Measurements from ENCODE around the gene LAT. TPM values are rescaled to one million over a fixed set of nuclear protein-coding genes. Genes with fewer than 3 reads are reported as not detected.
A peak's percentile ranks its signal among the peaks of the same experiment; 100 is the strongest.

LAT gene
- total RNA-seq, 1 donor: 1.4 TPM

GRCh38 chr16:28985211-28986041 is 574 bp downstream of the LAT start:
- H3K9me3 ChIP-seq (ENCODE audit: low read depth, low read length): no peaks in the 10 kb centered on the region
- H3K27me3 ChIP-seq (ENCODE audit: insufficient read depth, low read length): no peaks in the 10 kb centered on the region
- no peaks in the 10 kb centered on the region for H4K20me1 ChIP-seq (ENCODE audit: insufficient read depth, low read length)
- peak; percentile 8 for DNase-seq (ENCODE audit: insufficient read length, low spot score, missing footprints)
- no peak for TF ChIP-seq CTCF (IDR thresholded peaks at IDR 0.05; ENCODE audit: extremely low read depth, low read depth, low read length)
- peaks cover 36% of the 10 kb centered on the region for H3K36me3 ChIP-seq (ENCODE audit: insufficient read depth, low read length)
- H3K79me2 ChIP-seq (ENCODE audit: insufficient read depth, low read length): no peaks in the 10 kb centered on the region
- H3K27ac ChIP-seq (ENCODE audit: low read depth, low read length): no peak overlapping the region
- no peak overlapping the region for H2AFZ ChIP-seq (ENCODE audit: low read length)
- H3K4me3 ChIP-seq (ENCODE audit: insufficient read depth, low read length): no peak overlapping the region
- H3K4me2 ChIP-seq (ENCODE audit: insufficient read depth, low read length): no peak overlapping the region
- no peaks in the 10 kb centered on the region for H3K4me1 ChIP-seq (ENCODE audit: insufficient read depth, low read length)

DNA sequence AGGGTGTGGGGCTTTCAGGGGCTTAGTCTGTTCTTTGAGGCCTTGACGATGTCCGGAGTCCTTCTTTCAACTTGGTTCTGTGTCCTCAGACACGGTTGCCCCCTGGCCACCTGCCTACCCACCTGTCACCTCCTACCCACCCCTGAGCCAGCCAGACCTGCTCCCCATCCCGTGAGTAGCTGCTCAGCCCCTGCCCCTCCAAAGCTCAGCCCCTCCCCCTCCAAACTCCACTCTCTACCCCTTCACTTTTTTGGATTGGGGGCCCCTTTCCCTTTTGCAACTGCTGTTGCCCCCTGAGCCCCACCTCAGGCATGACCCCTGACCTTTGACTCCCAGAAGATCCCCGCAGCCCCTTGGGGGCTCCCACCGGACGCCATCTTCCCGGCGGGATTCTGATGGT is 1.2 kb downstream of the LAT start:
- peaks cover 33% of the 10 kb centered on the region for H3K36me3 ChIP-seq (ENCODE audit: insufficient read depth, low read length)
- no peaks in the 10 kb centered on the region for H3K4me1 ChIP-seq (ENCODE audit: insufficient read depth, low read length)
- no peaks in the 10 kb centered on the region for H3K9me3 ChIP-seq (ENCODE audit: low read depth, low read length)
- no peaks in the 10 kb centered on the region for H3K79me2 ChIP-seq (ENCODE audit: insufficient read depth, low read length)
- H2AFZ ChIP-seq (ENCODE audit: low read length): no peak overlapping the region
- H3K27ac ChIP-seq (ENCODE audit: low read depth, low read length): no peak overlapping the region
- no peak overlapping the region for H3K4me3 ChIP-seq (ENCODE audit: insufficient read depth, low read length)
- DNase-seq (ENCODE audit: insufficient read length, low spot score, missing footprints): peak; percentile 26
- H3K4me2 ChIP-seq (ENCODE audit: insufficient read depth, low read length): no peak overlapping the region
- no peak for TF ChIP-seq CTCF (IDR thresholded peaks at IDR 0.05; ENCODE audit: extremely low read depth, low read depth, low read length)
- H4K20me1 ChIP-seq (ENCODE audit: insufficient read depth, low read length): no peaks in the 10 kb centered on the region
- no peaks in the 10 kb centered on the region for H3K27me3 ChIP-seq (ENCODE audit: insufficient read depth, low read length)

DNA sequence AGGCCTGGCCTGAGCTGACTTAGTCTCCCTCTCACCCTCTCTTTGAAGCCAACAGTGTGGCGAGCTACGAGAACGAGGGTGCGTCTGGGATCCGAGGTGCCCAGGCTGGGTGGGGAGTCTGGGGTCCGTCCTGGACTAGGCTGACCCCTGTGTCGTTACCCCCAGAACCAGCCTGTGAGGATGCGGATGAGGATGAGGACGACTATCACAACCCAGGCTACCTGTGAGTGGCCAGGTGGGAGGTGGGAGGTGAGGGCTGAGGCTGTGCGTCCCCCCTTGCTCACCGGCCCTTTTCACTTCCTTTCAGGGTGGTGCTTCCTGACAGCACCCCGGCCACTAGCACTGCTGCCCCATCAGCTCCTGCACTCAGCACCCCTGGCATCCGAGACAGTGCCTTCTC is 1.6 kb downstream of the LAT start:
- Histone ChIP-seq H3K9me3 (ENCODE audit: low read depth, low read length) (no peaks in the 10 kb centered on the region), H3K4me3 (ENCODE audit: insufficient read depth, low read length) (no peak overlapping the region), H3K36me3 (ENCODE audit: insufficient read depth, low read length) (peaks cover 28% of the 10 kb centered on the region)

More for the DNA sequence above, 1.6 kb downstream of the LAT start:
- H3K27ac ChIP-seq (ENCODE audit: low read depth, low read length): no peak overlapping the region
- H3K79me2 ChIP-seq (ENCODE audit: insufficient read depth, low read length): no peaks in the 10 kb centered on the region
- no peak overlapping the region for H3K4me2 ChIP-seq (ENCODE audit: insufficient read depth, low read length)
- H2AFZ ChIP-seq (ENCODE audit: low read length): no peak overlapping the region
- peak; percentile 38 for DNase-seq (ENCODE audit: insufficient read length, low spot score, missing footprints)
- H4K20me1 ChIP-seq (ENCODE audit: insufficient read depth, low read length): no peaks in the 10 kb centered on the region
- H3K27me3 ChIP-seq (ENCODE audit: insufficient read depth, low read length): no peaks in the 10 kb centered on the region
- no peak for TF ChIP-seq CTCF (IDR thresholded peaks at IDR 0.05; ENCODE audit: extremely low read depth, low read depth, low read length)
- no peaks in the 10 kb centered on the region for H3K4me1 ChIP-seq (ENCODE audit: insufficient read depth, low read length)

Data from osteoblast (primary cell).